ENCODE measurements around the gene MYZAP.
A peak's percentile ranks its signal among the peaks of the same experiment; 100 is the strongest.

Gene MYZAP, protein sequence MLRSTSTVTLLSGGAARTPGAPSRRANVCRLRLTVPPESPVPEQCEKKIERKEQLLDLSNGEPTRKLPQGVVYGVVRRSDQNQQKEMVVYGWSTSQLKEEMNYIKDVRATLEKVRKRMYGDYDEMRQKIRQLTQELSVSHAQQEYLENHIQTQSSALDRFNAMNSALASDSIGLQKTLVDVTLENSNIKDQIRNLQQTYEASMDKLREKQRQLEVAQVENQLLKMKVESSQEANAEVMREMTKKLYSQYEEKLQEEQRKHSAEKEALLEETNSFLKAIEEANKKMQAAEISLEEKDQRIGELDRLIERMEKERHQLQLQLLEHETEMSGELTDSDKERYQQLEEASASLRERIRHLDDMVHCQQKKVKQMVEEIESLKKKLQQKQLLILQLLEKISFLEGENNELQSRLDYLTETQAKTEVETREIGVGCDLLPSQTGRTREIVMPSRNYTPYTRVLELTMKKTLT

DNA sequence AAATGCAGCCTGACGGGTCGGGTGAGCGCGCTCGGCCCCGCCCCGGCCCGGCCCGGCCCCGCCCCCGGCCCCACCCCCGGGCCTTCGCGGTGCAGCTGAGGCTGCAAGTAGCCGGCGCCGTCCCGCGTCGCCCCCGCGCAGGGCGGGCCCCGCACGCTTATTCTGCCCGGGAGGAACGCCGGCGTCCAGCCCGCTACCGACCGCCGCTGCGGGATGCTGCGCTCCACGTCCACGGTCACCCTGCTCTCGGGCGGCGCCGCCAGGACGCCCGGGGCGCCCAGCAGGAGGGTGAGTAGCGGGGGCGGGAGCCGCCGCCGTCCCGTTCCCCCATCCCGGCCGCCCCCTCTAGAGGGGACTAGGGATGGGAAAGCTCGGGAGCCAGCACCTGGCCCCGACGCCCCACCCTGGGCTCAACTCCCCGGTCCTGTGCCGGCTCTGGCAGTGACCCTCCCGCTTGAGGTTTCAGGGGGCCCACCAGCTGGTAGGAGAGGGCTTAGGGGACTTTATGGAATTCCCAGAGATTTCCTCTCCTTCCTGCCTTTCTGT is at the start of gene MYZAP:
Gene MYZAP, plus strand, starts transcription at position 83 of the 546 bp plus-strand sequence. Its CDS starts 131 bp downstream, at position 214.
- DNase-seq (ENCODE audit: low spot score): peak; percentile 12

GRCh38 chr15:57542505-57542817 is 49.2 kb upstream of the MYZAP start:
- no peak for DNase-seq (ENCODE audit: low spot score)

DNA sequence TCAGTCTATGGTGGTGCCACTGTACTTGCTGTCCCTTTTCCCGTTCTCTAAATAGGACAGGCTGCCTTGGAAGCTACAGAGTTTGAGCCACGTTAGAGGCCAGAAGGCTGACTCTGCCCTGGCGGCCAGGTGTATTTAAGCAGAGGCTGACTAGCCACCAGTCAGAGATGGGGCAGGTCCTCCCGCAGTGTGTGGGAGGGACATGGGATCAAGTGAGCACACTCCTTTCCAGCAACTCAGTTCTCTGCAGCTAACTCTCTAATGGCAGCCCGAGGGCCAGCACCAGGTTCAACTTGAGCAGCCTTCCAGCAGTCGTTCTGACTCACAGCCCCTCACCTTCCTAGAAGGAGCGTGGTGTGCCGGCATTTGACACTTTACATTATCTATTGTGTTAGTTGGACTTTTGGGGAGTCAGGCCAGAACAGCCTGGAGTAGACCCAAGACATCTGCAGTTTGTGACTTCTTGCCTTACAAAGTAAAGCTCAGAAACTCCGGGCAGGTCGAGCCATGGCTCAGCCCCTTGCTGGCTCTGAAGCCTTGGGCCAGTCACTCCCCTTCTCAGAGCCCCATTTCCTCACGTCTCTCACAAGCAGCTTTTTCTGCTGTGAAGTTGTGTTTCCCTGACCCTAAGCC is 46.7 kb upstream of the MYZAP start:
- DNase-seq (ENCODE audit: low spot score): no peak

DNA sequence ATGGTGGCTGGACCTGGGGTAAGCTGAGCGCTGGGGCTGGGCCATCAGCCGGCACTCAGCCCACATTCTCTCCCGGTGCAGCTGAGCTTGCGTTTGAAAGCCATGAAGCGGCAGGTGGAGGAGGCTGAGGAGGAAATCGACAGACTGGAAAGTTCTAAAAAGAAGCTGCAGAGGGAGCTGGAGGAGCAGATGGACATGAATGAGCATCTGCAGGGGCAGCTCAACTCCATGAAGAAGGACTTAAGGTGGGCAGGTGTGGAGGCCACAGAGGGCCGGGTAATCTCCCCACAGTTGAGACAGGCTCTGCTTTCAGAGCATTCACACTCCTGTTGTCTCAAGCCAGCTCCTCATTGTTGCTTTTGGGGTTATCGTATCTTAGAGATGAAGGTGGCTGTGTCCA is 45.7 kb upstream of the MYZAP start:
- no peak for DNase-seq (ENCODE audit: low spot score)

DNA sequence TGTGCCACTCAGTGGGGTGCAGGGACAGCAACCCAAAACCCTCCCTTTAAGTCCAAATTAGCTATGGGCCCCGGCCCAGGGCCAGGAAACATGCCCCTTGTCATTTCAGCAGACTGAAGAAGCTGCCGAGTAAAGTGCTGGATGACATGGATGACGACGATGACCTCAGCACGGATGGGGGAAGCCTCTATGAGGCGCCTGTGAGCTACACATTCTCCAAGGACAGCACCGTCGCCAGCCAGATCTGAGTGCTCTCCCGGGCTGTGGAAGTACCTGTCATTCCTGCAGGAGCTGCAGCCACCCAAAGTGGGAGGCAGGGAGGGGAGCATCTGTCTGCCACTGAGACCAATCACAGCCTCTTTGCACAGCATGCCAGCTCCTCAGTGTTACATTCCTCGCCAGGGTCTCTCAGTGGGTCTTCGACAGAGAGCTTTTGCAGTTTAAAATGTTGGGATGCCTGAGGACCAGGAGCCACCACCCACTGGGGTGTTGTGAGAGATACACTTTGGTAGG is 44.4 kb upstream of the MYZAP start:
- no peak for DNase-seq (ENCODE audit: low spot score)

DNA sequence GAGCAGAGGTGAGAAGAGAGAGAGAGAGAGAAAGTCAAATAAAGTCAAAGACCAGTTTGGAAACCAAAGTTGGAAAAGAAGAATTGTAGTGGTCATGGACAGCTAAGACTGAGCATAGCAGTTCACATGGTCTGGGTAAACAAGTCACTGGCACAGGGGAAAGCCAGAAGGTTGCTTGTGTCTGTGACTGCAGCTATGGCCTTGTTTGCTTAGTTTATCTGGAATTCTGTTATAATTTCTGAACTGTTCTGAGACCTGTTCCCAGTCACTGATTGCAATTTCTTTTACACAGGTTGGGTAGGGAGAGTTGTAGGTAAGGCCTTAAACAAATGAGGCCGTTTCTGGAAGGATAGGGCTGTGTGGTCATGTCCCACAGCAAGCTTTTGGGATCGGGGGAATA is 43.4 kb upstream of the MYZAP start:
- DNase-seq (ENCODE audit: low spot score): no peak

DNA sequence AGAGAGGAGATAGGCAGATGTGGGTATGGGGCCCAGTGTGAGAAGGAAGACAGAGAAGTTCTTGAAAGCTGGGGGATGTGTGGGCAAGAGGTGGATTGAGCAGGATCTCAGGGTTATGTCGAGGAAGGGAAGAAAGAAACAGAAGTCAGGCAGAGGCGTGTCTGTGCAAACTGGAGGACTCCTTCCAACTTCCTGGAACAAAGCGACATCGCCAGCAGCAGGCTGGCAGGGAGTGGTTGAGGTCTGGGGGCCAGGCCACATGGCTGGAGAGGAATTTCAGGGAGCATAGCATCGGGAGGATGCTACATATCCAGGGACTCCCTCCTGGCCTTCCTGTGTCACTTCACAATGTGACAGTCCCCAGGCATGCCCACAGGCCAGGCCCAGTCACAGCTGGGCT is 42.9 kb upstream of the MYZAP start:
- no peak for DNase-seq (ENCODE audit: low spot score)

- no peak for DNase-seq (ENCODE audit: low spot score)
Observed at GRCh38 chr15:57549935-57550334, 41.8 kb upstream of the MYZAP start.

DNA sequence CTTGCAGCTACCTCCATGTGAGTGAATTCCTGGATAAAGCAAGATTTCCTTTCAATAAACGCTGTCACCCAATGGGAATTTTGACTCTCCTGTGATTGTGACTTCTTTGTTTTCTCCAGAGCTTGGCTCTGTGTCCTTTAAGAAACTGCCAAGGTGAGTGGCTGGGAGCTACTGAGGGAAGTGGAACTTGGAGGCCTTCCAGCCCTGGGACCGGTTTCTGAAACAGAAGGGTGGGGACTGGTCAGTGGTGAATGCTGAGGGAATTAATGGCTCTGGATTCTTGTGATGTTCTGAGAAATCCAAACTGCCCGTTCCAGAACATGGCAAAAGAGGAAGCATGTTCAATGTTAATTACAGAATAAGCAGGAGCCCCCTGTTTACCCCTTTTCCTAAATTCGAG is 41.1 kb upstream of the MYZAP start:
- DNase-seq (ENCODE audit: low spot score): no peak

DNA sequence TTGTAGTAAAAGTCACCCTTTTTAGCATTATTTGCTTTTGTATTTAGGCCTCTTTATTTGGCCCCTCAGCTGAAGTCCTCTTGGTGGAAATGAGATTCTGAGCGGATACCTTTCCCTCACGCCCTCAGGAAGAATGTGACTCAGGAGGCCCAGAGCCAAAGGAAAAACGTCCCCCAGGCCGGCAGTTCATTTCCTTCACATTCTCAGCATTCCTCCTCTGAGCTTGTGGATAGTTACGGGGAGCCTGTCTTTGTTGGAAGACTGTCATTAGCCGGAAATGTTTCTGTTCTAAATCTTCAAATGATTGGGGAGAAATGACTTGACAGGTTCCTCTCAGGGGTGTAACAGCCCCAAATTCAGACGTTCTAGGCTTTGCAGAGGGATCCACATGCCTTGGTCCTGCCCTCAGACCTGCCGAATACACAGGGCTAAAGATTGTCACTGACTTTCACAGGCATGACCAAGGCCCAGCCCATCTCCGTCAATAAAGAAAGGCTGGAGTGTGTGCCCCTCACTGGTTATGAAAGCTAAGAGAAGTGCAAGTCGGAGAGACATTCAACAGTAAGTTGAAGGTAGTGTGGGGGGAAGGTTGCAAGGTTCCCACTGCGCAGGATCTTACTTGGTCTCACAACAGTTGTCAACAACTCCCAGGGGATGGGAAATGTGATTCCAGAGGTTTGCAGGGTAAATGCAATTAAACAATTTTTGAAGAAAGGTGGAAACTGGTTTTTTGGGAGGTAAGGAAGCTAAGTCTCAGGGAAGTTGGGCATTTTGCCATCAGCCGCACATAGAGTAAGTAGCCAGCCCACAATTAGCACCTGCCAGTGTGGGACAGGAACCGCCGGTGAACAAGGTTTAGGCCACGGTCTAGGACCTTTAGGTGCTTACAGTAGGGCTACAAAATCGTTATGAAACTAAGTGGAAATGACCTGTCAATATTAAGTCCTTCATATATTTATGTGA is 39.7 kb upstream of the MYZAP start:
- DNase-seq (ENCODE audit: low spot score): no peak

DNA sequence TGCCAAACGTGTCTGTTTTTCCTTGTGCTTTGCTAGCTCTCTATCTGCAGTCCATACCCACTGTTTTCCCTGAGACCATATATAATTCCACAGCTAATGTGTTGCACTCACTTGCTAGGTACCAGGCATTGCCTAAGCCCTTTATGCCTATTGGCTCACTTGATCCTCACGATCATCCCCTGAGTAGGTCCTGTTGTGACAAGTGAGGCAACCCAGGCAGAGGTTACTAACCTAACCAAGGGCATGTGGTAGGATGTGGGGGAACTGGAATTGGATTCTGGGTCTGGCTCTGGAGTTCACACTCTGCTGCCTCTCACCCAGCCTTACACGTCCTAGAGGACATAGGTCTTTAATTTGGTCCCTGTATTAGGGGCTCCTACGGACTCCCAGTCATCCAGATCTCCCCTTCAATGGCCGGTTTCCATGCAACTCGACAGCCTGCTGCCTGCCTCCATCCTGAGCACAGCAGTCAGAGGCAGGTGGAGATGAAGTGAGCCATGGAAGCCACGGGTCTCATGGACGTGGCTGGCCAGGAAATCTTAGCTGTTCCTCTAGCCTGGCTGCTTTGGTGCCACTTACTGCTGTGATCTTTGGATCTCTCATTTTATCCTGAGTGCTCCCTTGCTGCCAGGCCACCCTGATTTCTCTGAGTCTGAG is 38.9 kb upstream of the MYZAP start:
- DNase-seq (ENCODE audit: low spot score): no peak

DNA sequence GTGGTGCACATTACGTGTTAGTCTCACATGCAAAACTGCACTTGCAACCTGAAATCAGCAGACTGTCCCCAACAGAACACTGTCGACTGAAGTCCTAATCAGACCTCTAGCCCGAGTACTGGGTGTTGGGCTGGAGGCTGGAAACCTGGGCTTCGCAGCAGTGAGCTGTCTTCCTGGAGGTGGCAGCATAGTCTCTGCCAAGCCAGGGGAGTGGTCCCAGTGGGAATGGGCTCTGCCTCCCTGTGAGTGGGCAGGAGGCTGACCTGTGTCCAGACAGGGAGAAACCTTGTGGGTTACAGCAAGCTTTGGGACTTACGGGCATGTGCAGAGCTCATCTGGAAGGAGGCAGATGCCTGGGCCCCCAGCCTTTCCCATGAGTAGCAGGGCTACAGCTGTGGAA is 38.2 kb upstream of the MYZAP start:
- no peak for DNase-seq (ENCODE audit: low spot score)

- no peak for DNase-seq (ENCODE audit: low spot score)
Observed at GRCh38 chr15:57554063-57554811, 37.5 kb upstream of the MYZAP start.

DNA sequence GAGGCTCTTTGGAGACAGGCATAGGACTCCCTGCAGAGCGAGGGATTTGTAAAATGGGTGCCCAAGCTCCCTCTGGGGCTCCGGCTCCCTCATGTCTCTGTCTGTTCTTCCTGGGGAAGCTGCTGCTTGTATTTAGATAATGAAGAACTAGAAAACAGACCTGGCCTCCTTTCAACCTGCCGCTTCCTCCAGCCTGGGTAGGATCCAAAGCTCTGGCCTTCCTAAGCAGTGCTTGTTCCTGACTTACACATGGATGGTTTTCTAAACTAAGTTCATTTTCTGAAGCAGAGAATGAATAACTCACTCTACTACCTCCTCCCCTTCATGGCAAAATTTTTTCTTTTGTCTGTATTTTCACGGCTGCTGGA is 36.9 kb upstream of the MYZAP start:
- no peak for DNase-seq (ENCODE audit: low spot score)

- no peak for DNase-seq (ENCODE audit: low spot score)
Observed at GRCh38 chr15:57555270-57555669, 36.4 kb upstream of the MYZAP start.

DNA sequence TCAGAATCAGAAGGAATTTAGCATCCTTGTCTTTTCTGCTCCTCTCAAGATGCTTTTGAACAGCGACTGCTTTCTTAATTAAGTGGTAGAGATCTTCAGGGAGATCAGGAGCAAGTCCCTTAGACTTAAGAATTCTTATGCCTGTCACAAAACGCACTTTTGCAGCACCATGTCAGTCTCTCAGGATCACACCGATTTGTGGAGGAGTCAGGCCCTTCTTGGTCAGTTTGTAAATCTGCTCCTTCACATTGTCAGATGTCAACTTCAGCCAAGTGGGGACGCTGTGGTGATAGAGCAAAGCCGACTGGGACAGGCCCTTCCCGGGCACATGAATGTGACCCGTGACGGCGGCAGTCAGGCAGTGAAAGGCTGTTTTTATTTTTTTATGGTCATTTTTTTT is 35.7 kb upstream of the MYZAP start:
- no peak for DNase-seq (ENCODE audit: low spot score)

DNA sequence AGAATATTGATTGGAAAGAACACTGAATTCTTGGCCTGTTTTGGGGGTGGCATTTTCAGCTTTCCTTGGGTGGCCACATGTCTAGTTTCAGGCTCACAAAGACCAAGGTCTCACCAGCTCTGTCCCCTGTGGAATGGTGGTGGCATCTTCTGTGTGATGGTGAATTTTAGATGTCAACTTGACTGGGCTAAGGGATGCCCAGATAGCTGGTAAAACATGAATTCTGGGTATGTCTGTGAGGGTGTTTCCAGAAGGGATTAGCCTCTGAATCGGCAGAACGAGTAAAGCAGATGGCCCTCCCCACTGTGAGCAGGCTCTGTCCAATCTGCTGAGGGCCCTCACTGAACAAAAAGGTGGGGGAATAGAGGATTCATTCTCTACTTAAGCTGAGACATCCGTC is 34.4 kb upstream of the MYZAP start:
- DNase-seq (ENCODE audit: low spot score): no peak

GRCh38 chr15:57557810-57558209 is 33.9 kb upstream of the MYZAP start:
- no peak for DNase-seq (ENCODE audit: low spot score)

GRCh38 chr15:57559875-57560274 is 31.8 kb upstream of the MYZAP start:
- peak; percentile 74 for DNase-seq (ENCODE audit: low spot score)

- peak; percentile 83 for DNase-seq (ENCODE audit: low spot score)
Observed at GRCh38 chr15:57561041-57561711, 30.5 kb upstream of the MYZAP start.

Data from activated CD4-positive, alpha-beta T cell treated with anti-CD3 and anti-CD28 coated beads, Interleukin-2, Interleukin-4, amounts not matched to agents 100 ng/mL and 50 ng/mL, durations not matched to agents 16 hours and 8 hours (primary cell).